Islet of Langerhans (tissue), 1 donor: ENCODE results near the gene GEN1.
"Not testable (repeated sequence)": the region's sequence is repeated elsewhere in the genome, so short reads cannot be mapped to it uniquely, and the experiment has no call there.

Experiments
- FAIRE-seq: peaks from one replicate; lab custom pipeline; 2011; peaks lifted over from hg19 to GRCh38; lab: Jason Lieb, UNC

Gene GEN1

DNA sequence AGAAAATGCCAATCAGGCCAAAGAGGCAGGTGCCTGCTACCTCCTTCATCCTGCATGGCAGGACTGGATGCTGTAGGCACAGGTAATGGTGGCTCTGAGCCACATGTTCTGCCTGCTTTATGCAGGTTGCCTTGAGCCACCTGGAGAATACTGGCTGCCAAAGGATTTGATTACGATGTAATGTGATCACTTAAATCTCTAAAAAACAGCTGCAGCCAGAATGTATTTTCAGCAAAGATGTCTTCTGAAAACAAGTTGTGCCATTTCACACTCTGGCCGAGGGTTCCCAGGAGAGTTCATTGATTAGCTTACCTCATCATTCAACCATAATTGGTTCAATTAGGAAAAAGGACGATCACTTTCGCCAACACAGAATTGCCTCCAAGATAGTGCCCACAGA lies 44.4 kb downstream of the GEN1 start:
- no peak for FAIRE-seq

DNA sequence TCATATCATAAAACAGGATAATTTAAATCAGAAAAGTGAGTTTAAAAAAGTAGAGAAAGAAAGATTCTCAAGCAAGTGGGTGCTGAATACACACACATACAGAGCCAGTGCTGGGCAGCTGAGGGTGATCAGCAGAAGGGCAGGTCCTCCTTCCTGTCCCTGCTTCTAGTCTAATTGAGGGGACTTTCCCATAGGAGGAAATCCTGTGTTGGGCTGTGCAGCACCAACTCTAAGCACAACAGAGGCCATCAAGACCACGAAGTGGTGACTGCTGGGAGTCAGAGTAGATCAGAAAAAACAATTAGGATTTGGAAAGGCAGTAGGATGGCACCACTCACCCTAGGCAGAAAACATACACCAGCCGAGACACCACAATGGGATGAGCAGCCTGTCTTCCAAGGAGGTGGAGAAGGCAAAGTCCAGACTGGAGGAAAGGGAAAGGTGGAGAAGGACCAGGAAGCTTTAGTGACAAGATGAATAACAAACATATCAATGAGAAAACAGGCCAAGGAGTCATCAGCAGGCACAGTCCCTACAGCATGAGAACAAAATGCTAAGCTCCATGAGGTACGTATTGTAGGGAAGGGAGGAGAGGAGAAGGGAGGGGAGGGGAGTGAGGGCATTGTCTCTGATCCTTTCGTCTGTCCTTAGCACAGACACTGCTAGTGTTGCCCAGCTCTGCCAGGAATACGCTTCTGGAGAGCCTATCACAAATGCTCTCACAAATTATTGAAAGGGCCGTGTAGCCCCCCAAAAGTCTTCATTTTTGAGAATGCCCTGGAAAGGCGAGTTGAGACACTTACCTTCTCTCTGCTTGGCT lies 45.6 kb downstream of the GEN1 start:
- no peak for FAIRE-seq

DNA sequence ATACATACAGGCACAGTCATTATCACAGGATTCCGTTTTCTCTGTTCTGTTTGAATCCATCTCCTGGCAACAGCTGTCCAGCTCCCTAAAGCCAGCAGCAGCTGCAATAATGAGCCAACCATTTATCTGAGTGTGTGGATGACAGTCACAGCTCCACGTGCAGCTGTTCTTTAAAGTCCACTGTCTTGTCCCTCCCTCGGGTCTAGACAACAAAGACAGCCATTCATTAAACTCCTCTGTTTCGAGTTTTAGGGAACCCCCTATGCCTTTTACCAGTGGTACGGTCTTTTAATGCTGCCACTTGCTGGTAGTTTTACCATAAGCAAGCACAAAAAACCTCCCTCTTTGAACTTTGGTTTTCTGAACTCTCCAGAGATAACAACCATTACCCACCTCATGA lies 46.3 kb downstream of the GEN1 start:
- FAIRE-seq = no peak

DNA sequence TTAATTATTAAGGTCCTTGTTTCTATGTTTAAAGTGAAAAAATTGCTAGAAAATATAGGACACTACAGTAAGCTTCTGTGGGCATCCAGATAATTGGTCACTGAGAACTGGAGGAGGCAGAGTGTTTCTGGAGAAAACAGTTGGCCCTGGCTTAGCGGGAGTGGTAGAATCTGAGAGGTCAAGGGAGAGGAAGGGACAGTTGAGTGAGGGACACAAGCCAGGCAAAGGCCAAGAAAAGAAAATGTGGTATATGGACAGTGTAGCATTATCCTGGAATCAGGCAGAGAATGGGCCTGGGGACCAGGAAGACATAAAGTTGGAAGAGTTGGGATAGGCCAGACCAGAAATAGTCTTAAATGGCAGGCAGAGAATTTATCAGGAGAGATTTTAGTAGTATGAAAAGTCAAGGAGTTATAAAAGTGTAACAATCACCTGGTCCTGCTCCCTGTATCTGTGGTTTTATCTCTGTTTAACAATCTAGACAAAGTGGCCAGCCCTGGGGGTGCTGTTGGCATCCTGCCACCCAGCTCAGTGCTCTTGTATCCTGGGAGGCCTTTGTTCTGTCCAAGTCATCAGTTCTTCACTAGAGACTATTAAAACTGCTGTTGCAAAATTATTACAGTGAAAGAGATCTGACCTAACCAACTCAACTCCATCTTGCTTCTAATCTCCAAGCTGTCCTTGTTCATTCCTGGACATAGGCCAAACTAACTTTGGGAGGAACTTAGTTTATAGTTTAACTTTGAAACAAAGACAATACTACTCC lies 46.9 kb downstream of the GEN1 start:
- no peak for FAIRE-seq

DNA sequence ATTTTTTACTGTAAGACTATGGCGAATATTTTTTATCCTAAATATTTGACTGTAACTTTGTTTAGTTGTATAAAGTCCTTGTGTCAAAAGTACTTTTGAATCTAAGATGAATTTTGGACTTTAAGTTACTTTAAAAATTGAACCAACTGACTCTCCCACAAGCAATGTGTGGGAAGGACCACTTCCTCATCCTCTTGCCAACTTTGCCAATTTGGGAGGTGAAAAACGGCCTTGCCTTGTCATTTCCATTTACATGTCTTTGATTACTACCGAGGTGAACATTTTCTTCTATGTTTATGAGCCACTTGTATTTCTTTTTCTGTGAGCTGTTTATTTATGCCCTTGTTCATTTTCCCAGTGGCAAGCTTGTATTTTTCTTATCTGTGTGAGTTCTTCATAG lies 49.6 kb downstream of the GEN1 start:
- no peak for FAIRE-seq

DNA sequence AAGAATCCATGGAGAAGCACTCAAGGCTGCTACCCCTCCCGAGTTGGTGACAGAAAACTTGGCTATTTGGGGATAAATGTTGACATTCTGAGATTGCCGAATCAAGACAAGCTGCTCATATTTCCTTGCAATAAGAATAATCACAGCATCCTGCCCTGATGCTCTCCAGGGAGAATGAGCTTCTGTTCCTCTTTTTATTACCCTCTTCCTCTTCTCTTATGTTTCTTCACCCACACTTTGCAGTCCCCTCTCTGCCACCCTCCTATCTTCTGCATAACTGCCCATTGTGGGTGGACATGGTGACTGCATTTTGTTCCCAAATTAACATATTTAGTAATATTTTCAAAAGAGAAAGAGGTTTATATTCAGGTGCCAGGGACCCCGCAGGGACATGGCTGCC lies 50.4 kb downstream of the GEN1 start:
- no peak for FAIRE-seq

DNA sequence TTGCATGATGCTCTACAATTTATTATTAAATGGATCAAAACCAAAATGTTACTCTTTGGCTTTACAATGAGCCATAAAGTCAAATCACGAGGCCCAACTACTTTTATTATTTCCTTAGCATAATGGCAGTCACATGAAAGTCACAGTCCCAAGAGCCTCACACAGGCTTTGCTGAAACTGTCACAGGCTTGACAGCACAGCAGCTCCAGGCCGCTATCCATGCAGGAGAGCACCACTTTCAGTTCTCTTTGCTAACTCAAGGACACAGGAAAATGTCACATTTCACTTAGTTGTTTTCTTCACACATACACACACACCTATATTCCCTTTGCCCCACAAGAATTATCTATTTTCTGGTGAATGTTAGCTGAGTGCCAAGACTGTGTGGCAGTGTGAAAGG lies 51.2 kb downstream of the GEN1 start:
- FAIRE-seq = no peak

DNA sequence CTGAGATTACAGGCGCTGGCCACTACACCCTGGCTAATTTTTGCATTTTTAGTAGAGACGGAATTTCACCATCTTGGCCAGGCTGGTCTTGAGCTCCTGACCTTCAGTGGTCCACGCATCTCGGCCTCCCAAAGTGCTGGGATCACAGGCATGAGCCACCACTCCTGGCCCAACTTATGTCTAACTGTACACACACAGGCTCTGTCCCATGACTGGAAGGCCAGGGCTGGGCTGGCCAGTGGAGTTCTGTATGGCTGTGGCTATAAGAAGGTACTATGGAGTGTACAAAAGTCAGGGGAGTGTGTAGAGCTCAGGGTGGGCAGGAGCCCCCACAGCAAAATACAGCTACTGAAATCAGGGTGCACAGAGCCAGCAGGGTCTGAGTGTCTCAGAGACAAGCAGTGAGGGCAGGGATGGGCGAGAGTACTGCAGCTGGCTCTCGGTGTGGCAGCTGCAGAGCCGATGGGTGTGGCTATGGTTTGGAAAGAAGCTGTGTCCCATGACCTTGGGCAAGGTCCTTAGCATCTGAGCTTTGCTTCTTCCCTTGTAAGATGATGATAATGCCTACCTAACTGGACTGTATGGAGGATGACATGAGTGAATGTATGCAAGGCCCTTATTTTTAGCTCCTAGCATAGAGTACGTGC lies 51.9 kb downstream of the GEN1 start:
- FAIRE-seq = no peak

DNA sequence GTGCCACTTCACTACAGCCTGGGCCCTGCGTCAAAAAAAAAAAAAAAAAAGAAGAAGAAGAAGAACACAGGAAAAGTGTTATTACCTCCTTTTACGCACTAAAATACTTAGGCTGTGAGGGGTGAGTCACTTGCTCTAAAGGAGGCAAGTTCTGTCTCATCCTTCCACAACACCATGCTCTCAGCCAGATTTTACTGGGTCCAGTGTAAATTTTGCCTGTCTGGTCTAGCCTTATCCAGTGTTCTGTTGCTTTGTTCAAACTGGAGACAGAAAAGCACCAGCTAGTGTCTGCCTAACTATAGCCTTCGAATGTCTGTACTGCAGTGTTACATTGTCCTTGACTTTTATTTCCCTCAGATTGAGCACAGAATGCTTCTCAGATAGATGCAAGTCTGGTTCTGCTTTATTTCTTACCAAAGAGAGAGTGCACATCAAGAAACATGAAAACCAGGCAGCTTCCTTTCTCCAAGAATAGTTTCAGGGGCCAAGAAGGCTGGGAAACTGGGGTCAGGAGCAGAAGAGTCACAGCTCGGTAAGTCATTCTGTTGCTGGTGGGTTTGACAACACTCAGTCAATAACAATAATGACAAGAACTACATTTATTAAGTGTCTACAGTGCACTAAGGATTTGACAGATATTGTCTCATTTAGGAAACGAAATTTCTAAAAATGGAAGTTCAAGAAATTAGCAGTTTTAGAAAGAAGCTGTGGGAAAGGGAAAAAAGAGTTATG lies 59.2 kb downstream of the GEN1 start:
- FAIRE-seq = no peak

DNA sequence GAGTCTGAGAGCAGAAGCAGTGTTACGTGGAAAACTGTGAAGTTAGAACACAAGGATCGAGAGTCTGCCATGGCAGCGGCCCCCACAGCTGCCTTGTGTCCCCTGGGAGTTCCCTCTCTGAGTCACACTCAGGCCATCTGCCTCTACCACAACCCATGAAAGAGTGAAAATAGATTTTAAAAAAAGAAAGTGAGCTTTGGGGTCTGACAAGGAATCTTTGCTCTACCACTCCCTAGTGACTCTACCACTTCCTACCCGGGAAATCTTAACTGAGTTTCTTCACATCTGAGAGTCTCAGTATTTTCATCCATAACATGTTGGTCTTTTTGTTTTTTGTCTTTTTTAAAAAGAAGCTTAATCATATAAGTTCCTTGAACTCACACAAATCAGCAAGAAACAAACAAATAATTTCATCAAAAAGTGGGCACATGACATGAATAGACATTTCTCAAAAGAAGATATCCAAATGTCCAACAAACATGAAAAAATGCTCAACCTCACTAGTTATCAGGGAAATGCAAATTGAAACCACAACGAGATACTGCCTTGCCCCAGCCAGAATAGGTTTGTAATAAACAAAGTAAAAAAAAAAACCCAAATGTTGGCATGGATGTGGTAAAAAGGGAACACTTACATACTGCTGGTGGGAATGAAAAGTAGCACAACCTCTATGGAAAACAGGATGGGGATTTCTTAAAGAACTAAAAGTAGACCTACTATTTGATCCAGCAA lies 60.0 kb downstream of the GEN1 start:
- no peak for FAIRE-seq

DNA sequence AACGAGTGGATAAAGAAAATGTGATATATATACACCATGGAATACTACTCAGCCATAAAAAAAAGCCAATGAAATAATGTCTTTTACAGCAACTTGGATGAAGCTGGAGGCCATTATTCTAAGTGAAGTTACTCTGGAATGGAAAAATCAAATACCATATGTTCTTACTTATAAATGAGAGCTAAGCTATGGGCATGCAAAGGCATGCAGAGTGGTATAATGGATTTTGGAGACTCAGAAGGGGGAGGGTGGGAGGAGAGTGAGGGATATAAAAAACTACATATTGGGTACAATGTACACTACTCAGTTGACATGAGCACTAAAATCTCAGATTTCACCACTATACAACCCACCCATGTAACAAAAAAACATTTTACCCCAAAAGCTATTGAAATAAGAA lies 60.7 kb downstream of the GEN1 start:
- FAIRE-seq = no peak

DNA sequence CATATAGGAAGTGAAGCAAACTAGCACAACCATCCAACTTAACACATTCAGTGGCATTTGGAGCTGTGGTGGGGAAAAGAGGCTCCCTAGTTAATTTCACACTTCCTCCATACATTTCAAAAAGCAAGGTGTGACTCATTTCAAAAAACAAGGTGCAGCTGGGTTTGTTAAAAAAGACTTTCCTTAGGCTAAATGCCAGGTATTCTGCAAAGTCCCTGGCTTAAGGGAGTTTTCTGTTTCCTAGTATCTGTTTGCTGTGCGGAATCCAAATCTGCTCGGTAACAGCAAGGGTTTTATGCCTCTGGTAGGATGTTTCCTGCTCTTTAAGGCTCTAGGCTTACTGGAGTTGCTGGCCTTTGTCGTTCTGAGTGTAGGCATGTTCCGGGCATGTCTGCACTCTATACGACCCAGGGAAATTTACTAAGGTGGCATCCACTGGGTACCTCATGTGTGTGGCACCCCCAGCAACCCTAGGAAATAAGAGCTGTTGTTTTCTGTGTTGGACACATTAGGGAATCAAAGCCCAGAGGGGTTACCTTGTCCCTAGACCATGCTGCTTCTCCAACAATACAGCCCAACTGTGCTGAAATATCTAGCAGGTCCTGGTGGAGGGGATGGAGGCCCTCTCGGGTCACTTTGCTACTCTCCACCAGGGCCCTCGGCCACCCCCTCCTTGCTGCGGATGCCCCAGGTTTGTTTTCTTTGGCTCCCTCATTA lies 61.7 kb downstream of the GEN1 start:
- FAIRE-seq = no peak

DNA sequence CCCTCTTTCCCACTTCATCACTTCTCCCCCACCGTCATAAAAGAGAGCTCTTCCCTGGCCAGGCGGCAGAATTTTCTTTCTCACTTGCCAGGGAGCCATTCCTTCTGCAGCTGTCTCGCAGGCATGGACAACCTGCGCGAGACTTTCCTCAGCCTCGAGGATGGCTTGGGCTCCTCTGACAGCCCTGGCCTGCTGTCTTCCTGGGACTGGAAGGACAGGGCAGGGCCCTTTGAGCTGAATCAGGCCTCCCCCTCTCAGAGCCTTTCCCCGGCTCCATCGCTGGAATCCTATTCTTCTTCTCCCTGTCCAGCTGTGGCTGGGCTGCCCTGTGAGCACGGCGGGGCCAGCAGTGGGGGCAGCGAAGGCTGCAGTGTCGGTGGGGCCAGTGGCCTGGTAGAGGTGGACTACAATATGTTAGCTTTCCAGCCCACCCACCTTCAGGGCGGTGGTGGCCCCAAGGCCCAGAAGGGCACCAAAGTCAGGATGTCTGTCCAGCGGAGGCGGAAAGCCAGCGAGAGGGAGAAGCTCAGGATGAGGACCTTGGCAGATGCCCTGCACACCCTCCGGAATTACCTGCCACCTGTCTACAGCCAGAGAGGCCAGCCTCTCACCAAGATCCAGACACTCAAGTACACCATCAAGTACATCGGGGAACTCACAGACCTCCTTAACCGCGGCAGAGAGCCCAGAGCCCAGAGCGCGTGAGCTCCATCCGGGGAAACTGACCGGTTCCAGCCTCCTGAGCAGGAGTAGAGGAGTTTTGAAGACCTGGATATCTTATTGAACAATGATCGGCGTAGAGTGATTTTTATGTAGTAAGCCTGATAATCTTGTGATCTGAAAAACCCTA lies 62.7 kb downstream of the GEN1 start, which contains the start of gene MSGN1:
TSS of gene MSGN1 (plus strand) at position 65 of the 850 bp plus-strand sequence. CDS start at position 124, 59 bp downstream.
- no peak for FAIRE-seq

DNA sequence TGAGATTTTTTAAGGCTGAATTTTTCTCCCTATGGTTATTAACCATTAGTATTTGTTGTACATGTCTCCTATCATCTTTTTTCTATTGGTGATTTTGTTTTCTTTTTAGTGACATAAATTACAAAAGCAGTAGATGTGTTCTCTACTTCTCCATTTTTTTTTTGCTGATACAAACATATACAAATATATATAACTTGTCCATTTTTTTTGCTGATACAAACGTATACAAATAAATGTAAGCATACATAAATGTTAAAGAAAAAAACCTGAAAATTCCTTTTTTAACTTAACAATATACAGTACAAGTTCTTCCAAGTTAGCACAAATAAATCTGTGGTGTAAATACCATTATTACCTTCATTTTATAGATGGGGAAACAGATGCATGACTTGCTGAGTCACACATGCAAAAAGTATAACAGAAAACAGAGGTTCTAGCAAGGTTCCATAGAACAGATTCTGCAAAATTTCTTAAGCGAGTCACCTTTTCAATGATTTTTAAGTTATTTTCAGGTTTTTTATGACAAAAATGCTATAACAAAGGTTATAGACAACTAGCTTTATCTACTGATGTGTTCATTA lies 64.4 kb downstream of the GEN1 start:
- FAIRE-seq = no peak

DNA sequence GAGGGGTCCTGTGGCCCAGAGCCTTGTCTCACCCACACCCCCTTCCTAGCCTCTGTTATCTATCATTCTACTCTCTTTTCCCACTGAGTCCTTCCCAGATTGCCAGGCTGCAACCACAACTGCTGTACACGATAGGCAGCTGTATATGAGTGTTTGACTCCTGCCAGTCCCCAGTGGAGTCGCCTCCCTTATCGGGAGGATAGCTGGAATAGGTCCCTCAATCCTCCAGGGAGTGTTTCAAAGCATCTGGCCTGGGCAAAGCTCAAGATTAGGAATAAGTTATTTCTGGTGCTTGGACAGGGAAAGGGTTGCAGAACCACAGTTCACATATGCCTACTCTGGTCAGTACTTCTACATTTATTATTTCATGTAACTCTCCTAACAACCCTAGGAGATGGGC lies 67.1 kb downstream of the GEN1 start:
- no peak for FAIRE-seq

DNA sequence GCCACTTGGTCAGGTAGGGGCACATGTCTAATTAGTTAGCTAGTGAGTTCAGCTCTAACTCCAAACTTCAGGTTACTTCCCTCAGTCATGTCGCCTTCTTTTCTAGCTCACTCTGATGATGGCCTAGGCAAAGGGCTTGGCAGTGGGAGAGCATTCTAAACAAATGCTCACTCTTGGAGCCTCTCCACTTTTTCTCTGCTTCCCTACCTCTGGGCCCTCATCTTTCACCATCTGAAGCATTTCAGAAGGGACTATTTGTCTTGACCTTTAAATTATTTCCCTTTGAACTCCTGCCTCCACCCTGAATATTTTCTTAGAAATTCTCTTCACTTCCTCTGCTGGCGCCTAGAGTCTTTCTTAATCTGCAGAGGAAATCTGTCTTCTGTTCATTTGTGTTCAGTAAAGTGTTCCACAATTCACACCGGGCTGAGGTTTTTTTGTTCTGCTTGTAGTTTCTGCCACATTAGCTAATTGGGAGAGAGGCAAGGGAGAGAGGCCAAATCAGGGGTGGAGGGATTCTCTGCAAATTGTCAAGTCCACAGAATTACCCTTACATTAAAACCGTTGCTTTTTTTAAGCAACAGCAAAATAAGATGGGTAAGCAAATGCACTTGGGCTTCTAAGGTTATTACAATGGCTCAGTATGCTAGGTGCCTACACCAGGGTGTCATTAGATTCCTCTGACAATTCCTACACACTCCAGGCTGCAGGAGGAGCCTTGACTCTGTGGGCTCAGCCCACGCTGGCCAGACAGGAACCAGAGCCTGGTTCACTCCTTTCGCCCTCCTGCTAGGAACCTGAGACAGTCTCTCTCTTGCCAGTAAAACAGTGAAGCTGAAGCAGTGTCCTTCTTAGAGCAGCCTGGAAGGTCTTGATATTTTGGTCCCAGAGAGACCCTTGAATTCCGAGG lies 67.9 kb downstream of the GEN1 start:
- no peak for FAIRE-seq

DNA sequence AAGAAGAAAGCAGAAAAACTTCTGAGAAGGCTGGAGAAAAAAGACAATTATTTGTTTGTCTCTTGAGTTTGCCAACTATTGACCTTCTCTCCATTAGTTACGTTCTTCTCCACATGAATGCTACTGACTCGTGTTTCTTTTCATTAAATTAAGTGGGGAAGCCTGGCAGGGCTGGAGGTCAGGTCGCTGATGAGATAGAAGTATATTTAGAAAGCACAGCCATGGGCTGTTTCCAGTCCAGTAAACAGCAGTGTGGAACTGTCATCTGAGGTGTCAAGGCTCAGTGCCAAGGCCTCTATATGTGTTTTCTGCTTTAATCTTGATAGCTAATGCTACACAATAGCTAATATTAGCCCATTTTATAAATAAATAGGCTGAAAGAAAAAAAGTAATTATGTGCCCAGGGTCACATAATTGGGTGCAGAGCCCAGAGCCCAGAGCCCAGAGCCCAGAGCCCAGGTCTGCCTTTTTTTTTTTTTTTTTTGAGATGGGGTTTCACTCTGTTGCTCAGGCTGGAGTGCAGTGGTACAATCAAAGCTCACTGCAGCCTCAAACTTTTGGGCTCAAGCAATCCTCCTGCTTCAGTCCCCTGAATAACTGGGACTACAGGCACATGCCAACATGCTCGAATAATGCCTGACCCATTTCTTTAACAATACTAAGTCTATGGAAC lies 68.6 kb downstream of the GEN1 start:
- no peak for FAIRE-seq

DNA sequence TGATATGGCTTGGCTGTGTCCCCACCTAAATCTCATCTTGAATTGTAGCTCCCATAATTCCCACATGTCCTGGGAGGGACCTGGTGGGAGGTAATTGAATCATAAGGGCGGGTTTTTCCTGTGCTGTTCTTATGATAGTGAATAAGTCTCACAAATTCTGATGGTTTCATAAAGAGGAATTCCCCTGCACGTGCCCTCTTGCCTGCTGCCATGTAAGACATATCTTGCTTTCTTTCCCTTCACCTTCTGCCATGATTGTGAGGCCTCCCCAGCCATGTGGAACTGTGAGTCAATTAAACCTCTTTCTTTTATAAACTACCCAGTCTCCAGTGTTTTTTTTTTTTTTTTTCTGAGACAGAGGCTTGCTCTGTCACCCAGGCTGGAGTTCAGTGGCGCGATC lies 69.7 kb downstream of the GEN1 start:
- not testable (repeated sequence) for FAIRE-seq
